ENCODE results near the gene TBCE.
A peak's percentile ranks its signal among the peaks of the same experiment; 100 is the strongest.

Gene TBCE

DNA sequence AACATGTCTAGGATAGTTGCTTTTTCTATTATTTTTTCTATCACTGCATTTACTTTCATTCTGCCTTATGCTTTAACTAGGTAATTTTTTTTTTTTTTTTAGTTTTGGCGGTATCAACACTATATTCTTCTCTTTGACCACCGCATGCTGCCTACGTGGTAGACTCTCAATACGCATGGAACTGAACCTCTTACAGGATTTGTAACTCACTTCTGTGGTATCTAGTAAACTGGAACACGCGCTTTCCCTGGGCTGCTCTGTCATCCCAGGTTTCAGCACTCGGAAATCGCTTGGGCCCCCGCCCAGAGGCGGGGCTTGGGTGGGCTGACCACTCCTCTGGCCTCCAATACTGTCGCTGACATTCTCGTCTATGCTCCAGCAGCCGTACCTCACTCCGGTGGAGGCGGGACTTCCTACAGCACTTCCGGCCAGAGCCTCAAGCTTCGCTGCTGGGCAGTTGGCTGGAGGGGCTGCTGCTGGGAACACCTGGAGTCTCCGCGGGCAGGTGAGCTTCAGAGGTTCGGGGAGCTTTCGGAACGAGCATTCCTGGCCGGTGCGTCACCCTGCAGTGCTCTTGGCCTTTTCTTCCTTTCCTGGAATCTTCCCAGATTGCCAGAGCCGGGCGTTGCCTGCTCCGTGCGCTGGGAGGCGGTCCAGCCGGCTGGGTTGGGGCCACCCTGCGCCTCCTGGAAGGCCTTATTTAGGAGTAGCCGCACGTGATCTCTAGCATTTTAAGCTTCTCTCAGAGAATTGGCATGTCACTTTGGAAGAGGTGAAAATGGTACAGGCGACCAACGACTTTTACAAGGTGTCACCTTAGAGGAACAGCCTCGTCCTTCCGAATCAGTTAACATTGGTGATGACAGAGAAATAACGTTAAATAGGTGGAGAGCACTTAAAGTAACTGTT is at the start of gene TBCE:
TSS of gene TBCE (plus strand) at position 428 of the 909 bp plus-strand sequence. CDS start 12,623 bp downstream, outside the sequence.
- DNase-seq = peak; percentile 95

GRCh38 chr1:235319255-235319654 is 48.0 kb upstream of the TBCE start:
- no peak for DNase-seq

- DNase-seq = no peak
Measured at GRCh38 chr1:235320521-235321179, 46.6 kb upstream of the TBCE start.

DNA sequence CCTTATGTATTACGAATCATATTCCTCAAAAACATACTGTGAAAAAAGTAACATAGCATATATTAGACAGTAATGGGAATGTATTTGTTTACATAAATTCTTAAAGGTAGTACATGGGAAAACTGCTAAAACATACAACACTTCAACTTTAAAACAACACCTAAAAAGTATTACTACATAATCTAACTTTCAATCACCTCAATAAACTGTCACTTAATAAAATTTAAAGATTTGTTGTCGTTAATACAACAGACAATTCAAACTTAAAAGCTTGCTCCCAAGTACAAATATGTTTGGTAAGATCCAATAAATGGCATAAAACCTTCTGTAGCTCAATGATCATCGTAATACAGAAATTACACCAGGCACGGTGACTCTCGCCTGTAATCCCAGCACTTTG is 42.9 kb upstream of the TBCE start:
- no peak for DNase-seq

DNA sequence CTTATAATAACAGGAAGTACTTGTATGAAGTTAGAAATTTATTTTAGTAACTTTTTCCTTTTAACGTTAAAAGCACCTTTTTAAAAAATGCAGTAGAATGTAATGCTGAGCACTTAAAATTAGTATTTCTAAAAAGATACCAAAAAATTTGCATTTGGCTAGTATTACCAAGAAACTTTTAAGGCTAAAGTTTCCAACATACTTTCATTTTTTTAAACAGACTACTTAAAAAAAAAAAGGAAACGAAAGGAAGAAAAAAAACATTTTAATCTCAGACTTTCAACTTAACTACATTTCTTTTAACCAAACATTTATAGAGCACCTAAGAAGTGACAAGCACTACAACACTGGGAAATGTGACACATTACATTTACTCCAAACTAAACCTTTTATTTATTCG is 42.1 kb upstream of the TBCE start:
- DNase-seq = no peak

DNA sequence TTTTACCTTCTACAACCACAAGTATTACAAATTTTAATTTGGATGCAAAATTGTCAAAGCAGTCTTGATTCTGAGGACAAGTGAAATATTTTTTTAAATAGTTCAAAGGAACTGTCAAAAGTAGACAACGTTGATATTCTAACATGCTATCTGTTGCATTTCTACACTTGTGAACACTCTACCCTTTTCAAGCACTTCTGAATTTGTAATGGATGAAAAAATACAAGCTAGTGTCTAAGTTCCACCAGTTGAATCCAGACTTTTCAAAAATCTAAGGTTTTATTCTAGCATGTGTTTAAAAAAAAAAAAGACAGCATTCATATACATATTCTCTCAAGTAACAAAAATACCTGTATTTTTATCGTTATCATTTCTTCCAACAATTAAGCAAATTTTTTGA is 41.4 kb upstream of the TBCE start:
- no peak for DNase-seq

DNA sequence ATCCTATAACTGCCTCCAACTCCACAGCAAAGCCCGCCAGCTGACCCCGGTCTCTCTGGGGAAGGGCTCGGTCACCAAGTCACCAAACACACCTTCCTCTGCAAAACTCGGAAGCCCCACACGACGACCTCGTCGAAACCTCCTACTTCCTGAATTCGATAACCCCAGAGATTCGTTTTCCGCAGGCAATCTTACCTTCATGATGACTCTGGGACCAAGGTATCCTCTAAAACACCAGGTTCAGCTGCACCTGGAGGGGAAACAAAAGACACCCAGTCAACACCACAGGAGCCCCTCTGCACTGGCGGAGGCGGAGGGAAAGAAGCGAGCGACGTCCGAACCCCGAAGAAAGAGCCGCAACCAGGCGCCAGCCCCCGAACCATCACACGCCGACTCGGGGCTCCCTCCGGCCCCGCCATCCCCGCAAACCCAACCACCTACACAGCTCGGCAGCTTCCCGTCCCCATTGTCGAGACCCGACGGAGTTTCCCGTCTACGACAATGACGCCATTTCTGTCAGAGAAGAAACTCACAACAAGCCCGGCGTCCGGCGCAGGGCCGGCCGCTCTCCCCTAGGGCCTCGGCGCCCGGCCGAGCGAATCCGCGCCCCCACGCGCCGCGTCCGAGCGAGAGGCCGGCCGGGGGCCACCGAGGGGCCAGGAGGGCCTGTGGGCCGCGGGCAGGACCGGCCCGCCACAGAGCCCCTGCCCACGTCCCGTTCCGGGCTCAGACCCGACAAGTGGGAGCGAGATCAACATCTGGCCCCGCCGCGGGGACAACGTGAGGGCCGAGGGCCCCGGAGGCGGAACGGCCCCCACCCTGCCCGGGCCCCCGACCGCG is 40.3 kb upstream of the TBCE start:
- DNase-seq = peak; percentile 88

- peak; percentile 87 for DNase-seq
Measured at GRCh38 chr1:235327559-235328270, 39.5 kb upstream of the TBCE start, which contains the start of gene ARID4B. Gene ARID4B, minus strand, starts transcription at chr1:235328179. Its CDS starts 1,260 bp downstream, at chr1:235326919.

- DNase-seq = peak; percentile 99
Measured at GRCh38 chr1:235328271-235329138, 38.7 kb upstream of the TBCE start, which contains the start of gene GGPS1. Gene GGPS1, plus strand, starts transcription at chr1:235328570. Its CDS starts 6,695 bp downstream, at chr1:235335265.

- peak; percentile 84 for DNase-seq
Measured at GRCh38 chr1:235329139-235329902, 37.9 kb upstream of the TBCE start.

DNA sequence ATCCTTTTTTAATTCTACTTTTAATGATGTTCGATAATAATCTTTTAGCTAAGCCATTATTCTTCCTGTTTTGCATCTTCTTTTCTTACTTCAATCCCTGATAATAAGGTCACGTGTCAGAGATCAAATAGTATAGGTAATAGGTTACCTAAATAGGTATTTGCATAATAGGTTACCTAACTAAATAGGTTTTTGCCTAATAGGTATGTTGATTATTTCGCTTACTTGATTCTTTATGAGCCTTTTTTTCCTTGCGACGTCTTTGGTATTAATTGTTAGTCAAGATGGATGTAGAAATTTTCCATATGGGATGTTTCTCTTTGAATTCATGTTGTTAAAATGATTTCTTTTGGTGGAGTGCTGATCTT is 36.3 kb upstream of the TBCE start:
- no peak for DNase-seq

DNA sequence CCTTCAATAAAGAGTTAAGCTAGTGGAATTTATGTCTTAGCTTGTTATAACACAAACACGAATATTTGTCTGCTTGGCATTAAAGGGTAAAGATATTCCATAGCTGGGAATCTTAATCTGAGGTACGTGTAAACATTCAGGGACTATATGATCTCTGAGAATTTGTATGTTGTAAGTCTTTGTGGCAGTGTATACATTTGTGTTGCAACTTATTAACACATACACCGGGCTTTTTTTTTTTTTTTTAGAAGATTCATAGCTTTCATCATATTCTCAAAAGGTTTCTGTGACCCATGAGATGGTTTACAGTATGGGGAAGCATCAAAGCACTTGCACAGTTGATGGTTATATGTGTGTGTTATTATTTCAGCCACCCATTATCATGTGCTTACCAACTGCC is 35.8 kb upstream of the TBCE start:
- DNase-seq = no peak

GRCh38 chr1:235336903-235337302 is 30.3 kb upstream of the TBCE start:
- no peak for DNase-seq

DNA sequence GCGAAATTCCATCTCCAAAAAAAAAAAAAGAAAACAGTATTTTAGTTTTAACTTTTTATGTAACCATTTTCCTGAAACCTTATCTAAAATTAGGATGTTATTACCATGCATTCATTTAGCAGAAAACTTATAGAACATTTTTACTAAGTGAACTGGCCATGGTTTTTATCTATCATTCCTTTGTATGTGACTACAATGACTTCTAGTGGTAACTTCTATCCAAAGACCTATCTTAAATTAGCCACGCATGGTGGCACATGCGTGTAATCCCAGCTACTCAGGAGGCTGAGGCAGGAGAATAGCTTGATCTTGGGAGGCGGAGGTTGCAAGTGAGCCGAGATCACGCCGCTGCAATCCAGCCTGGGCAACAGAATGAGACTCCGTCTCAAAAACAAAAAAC is 27.5 kb upstream of the TBCE start:
- DNase-seq = no peak

- no peak for DNase-seq
Measured at GRCh38 chr1:235341334-235341733, 25.9 kb upstream of the TBCE start.

- no peak for DNase-seq
Measured at GRCh38 chr1:235342039-235342438, 25.2 kb upstream of the TBCE start.

DNA sequence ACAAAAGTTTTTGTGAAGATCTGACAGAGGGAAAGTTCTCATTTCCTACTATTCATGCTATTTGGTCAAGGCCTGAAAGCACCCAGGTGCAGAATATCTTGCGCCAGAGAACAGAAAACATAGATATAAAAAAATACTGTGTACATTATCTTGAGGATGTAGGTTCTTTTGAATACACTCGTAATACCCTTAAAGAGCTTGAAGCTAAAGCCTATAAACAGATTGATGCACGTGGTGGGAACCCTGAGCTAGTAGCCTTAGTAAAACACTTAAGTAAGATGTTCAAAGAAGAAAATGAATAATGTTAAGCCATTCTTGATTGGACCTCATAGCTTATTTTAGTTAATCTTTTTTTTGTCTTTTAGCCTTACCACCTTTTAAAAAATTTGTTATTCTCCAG is 24.8 kb upstream of the TBCE start:
- no peak for DNase-seq

- no peak for DNase-seq
Measured at GRCh38 chr1:235343726-235344125, 23.5 kb upstream of the TBCE start.

GRCh38 chr1:235351441-235351840 is 15.8 kb upstream of the TBCE start:
- DNase-seq = no peak

DNA sequence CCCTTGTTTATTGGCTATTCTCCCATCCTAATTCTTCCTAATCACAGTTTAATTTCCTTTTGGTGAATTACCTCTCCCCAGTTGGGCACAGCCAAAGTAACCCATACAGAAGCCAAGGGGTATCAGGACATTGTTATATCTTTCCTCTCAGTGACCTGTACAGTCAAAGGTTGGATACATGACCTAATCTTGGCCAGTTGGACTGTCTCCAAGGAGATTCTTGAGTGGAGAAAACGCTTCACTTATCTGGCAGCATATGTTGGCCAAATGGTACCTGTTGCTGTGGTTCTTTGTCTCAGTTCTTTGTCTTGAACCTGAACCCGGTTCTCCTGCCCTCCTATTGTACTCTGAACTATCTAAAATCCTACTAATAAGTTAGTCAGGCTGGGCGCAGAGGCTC is 15.3 kb upstream of the TBCE start:
- no peak for DNase-seq
